ENCODE measurements around the gene SLC23A2. TPM values are rescaled to one million over a fixed set of nuclear protein-coding genes. Genes with fewer than 3 reads are reported as not detected.
"Not testable (repeated sequence)": the region's sequence is repeated elsewhere in the genome, so short reads cannot be mapped to it uniquely, and the experiment has no call there.

The SLC23A2 gene
- total RNA-seq, 1 experiment from 2014 or later: 37.3 TPM

DNA sequence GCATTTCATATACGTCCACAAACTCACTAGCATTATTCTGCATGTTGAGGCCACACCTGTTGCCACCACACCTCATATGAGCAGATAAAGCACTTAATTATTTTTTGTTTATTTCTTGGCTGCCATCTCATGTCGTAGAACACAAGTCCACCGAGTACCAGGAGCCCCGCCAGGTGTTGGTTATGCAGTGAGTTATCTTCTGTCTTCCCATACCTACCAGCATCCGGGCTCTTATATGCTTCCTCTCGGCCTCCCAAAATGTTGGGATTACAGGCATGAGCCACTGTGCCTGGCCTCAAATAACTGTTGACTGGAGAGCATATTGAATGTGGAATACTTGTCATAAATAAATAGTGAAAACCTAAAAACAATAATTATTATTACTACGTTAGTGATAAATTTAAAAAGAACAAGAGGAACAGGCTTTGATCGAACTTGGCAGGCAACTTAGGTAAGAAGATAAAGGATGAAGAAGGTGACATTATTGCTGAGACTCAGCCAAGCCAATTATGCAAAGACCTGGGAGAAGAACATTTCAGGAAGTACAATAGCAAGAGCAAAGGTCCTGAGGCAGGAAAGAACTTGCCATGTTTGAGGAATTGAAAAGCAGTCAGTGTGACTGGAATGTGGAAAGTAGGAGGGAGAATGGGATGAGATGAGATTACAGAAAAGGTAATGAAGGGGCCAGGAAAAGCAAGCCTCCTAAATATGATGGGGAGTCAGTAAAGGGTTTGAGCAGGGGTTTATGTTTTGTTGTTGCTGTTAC is 12.6 kb upstream of the SLC23A2 start:
- no peaks in the 10 kb centered on the region for H3K9me3 Mint-ChIP-seq (ENCODE audit: unreplicated experiment)
- ChIA-PET CTCF (no interaction called here), POLR2A (no interaction called here)
- H3K4me1 Mint-ChIP-seq (ENCODE audit: low read depth, unreplicated experiment): peaks cover 3% of the 10 kb centered on the region
- Histone ChIP-seq H3K27me3 (replicated peaks; ENCODE audit: control insufficient read depth, insufficient read depth, low read length) (no peaks in the 10 kb centered on the region), H3K4me3 (ENCODE audit: low read depth, low read length) (no peak overlapping the region), H3K4me1 (peaks cover 9% of the 10 kb centered on the region; the same call in 1 of the 2 replicates), H3K9me3 (no peaks in the 10 kb centered on the region), H3K36me3 (ENCODE audit: control insufficient read depth, insufficient read depth, low read length) (no peaks in the 10 kb centered on the region)
- H3K27ac Mint-ChIP-seq (ENCODE audit: unreplicated experiment): no peak overlapping the region
- intact Hi-C loops (cut with micrococcal nuclease; ENCODE audit: unreplicated experiment): no loop called here
- no peaks in the 10 kb centered on the region for H3K27me3 Mint-ChIP-seq (ENCODE audit: insufficient read depth, unreplicated experiment)
- TF ChIP-seq, protein P1, sequence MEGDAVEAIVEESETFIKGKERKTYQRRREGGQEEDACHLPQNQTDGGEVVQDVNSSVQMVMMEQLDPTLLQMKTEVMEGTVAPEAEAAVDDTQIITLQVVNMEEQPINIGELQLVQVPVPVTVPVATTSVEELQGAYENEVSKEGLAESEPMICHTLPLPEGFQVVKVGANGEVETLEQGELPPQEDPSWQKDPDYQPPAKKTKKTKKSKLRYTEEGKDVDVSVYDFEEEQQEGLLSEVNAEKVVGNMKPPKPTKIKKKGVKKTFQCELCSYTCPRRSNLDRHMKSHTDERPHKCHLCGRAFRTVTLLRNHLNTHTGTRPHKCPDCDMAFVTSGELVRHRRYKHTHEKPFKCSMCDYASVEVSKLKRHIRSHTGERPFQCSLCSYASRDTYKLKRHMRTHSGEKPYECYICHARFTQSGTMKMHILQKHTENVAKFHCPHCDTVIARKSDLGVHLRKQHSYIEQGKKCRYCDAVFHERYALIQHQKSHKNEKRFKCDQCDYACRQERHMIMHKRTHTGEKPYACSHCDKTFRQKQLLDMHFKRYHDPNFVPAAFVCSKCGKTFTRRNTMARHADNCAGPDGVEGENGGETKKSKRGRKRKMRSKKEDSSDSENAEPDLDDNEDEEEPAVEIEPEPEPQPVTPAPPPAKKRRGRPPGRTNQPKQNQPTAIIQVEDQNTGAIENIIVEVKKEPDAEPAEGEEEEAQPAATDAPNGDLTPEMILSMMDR (IDR thresholded peaks at IDR 0.05; ENCODE audit: insufficient read depth in 1 of 2, low read depth in 1 of 2, low read length in 1 of 2, severe bottlenecking in 1 of 2, unreplicated experiment in 1 of 2): no peak
- H3K4me3 Mint-ChIP-seq (ENCODE audit: unreplicated experiment): no peak overlapping the region
- DNase-seq: no peak
- no peaks in the 10 kb centered on the region for H3K36me3 Mint-ChIP-seq (ENCODE audit: insufficient read depth, unreplicated experiment)
- no TSS peak for BruUV-seq (replicated peaks)

DNA sequence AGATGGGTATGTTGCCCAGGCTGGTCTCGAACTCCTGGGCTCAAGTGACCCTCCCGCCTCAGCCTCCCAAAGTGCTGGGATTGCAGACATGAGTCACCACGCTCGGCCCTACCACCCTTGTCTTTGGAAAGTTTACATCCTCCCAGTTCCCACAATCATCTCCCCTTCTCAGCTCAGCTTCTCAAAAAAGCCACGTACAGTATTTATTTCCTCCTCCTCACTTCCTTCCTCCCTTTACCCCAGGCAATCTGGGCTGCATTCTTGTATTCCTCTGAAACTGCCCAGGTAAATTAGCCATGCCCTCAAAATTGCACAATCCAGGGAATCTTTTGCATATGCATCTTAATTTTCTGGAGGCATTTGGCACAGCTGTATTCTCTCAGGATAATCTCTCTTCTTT is 7.4 kb upstream of the SLC23A2 start:
- ChIA-PET CTCF (no interaction called here), POLR2A (no interaction called here)
- TF ChIP-seq, protein P1 (IDR thresholded peaks at IDR 0.05; ENCODE audit: insufficient read depth in 1 of 2, low read depth in 1 of 2, low read length in 1 of 2, severe bottlenecking in 1 of 2, unreplicated experiment in 1 of 2): no peak
- intact Hi-C loops (cut with micrococcal nuclease; ENCODE audit: unreplicated experiment): no loop called here
- Mint-ChIP-seq H3K9me3 (ENCODE audit: unreplicated experiment) (no peaks in the 10 kb centered on the region), H3K27ac (ENCODE audit: unreplicated experiment) (peak overlapping the region; percentile 0), H3K4me1 (ENCODE audit: low read depth, unreplicated experiment) (peaks cover 16% of the 10 kb centered on the region), H3K36me3 (ENCODE audit: insufficient read depth, unreplicated experiment) (no peaks in the 10 kb centered on the region), H3K4me3 (ENCODE audit: unreplicated experiment) (no peak overlapping the region), H3K27me3 (ENCODE audit: insufficient read depth, unreplicated experiment) (no peaks in the 10 kb centered on the region)
- Histone ChIP-seq H3K36me3 (ENCODE audit: control insufficient read depth, insufficient read depth, low read length) (no peaks in the 10 kb centered on the region), H3K27me3 (replicated peaks; ENCODE audit: control insufficient read depth, insufficient read depth, low read length) (no peaks in the 10 kb centered on the region), H3K4me3 (ENCODE audit: low read depth, low read length) (no peak overlapping the region), H3K4me1 (peaks cover 15% of the 10 kb centered on the region), H3K9me3 (no peaks in the 10 kb centered on the region)
- no peak for DNase-seq
- BruUV-seq (replicated peaks): no TSS peak

DNA sequence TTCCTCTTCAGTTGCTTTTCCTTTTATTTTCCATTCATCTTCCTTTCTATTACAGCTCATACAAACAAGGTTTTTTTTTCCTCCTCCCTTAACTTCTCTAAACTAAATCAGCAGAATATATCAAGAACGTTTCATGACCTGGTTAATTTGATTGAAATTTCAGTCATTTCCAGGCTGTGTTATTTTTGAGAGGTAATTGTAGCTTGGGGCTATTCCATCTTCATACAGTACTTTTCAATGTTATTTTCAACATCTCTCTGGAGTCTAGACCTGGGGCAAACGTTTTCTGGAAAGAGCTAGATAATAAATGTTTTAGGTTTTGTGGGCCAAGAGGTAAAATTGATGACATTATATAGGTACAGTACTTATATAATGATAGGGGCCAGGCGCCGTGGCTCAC is 4.0 kb upstream of the SLC23A2 start:
- no peaks in the 10 kb centered on the region for H3K27me3 Mint-ChIP-seq (ENCODE audit: insufficient read depth, unreplicated experiment)
- Histone ChIP-seq H3K36me3 (ENCODE audit: control insufficient read depth, insufficient read depth, low read length) (no peaks in the 10 kb centered on the region), H3K27me3 (replicated peaks; ENCODE audit: control insufficient read depth, insufficient read depth, low read length) (no peaks in the 10 kb centered on the region), H3K4me3 (ENCODE audit: low read depth, low read length) (no peak overlapping the region), H3K4me1 (peaks cover 22% of the 10 kb centered on the region), H3K9me3 (no peaks in the 10 kb centered on the region)
- intact Hi-C loops (cut with micrococcal nuclease; ENCODE audit: unreplicated experiment): no loop called here
- no peak overlapping the region for H3K27ac Mint-ChIP-seq (ENCODE audit: unreplicated experiment)
- no TSS peak for BruUV-seq (replicated peaks)
- no peak overlapping the region for H3K4me3 Mint-ChIP-seq (ENCODE audit: unreplicated experiment)
- TF ChIP-seq, protein P1 (IDR thresholded peaks at IDR 0.05; ENCODE audit: insufficient read depth in 1 of 2, low read depth in 1 of 2, low read length in 1 of 2, severe bottlenecking in 1 of 2, unreplicated experiment in 1 of 2): no peak
- ChIA-PET CTCF (no interaction called here), POLR2A (no interaction called here)
- peaks cover 25% of the 10 kb centered on the region for H3K4me1 Mint-ChIP-seq (ENCODE audit: low read depth, unreplicated experiment)
- DNase-seq: no peak
- H3K36me3 Mint-ChIP-seq (ENCODE audit: insufficient read depth, unreplicated experiment): peaks cover 5% of the 10 kb centered on the region
- no peaks in the 10 kb centered on the region for H3K9me3 Mint-ChIP-seq (ENCODE audit: unreplicated experiment)

DNA sequence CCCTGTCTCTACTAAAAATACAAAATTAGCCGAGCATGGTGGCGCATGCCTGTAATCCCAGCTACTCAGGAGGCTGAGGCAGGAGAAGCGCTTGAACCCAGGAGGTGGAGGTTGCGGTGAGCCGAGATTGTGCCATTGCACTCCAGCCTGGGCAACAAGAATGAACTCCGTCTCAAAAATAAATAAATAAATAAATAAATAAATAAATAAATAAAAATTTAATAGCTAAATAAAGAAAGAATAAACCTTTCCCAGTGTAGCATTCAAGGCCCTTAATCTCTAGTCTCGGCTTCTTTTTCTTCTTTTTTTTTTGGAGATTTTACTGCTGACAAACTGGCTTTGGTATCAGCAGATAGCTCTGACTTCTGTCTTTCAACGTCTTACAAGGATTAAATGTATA is 3.5 kb upstream of the SLC23A2 start:
- H3K4me3 ChIP-seq (ENCODE audit: low read depth, low read length); H3K4me3 Mint-ChIP-seq (ENCODE audit: unreplicated experiment); H3K27me3 Mint-ChIP-seq (ENCODE audit: insufficient read depth, unreplicated experiment); BruUV-seq (replicated peaks); H3K36me3 ChIP-seq (ENCODE audit: control insufficient read depth, insufficient read depth, low read length); H3K9me3 Mint-ChIP-seq (ENCODE audit: unreplicated experiment); CTCF ChIA-PET; H3K27ac Mint-ChIP-seq (ENCODE audit: unreplicated experiment); H3K36me3 Mint-ChIP-seq (ENCODE audit: insufficient read depth, unreplicated experiment); H3K9me3 ChIP-seq; H3K27me3 ChIP-seq (replicated peaks; ENCODE audit: control insufficient read depth, insufficient read depth, low read length); DNase-seq; POLR2A ChIA-PET: not testable (repeated sequence)
- peaks cover 28% of the 10 kb centered on the region for H3K4me1 Mint-ChIP-seq (ENCODE audit: low read depth, unreplicated experiment)
- peaks cover 24% of the 10 kb centered on the region for H3K4me1 ChIP-seq
- intact Hi-C loops (cut with micrococcal nuclease; ENCODE audit: unreplicated experiment): loop anchor here (5.0 kb wide), 1 partner anchor 97 kb away; no protein-coding TSS in a partner anchor
